ENCODE data around the gene ZNF8.

GRCh38 chr19:58300620-58301019, 21.9 kb downstream of the ZNF8 start:
- TF ChIP-seq CTCF (conservative IDR thresholded peaks at IDR 0.05 in 1 of 2, IDR thresholded peaks at IDR 0.05 in 1 of 2; ENCODE audit: low read depth in 1 of 2, low read length in 2 of 2) (no peak), EZH2 (IDR thresholded peaks at IDR 0.05; ENCODE audit: low read length, missing control alignments) (no peak)
